DOHH2 (cell line): ENCODE data around the gene MED12L.

Experiments
- H3F3A ChIP-seq: fragments of 200-600 bp; sonication (generic), shearing (Covaris generic); 2 replicates; pipeline ENCODE4 v1.6.0; 2016; ENCODE audit warnings: antibody characterized with exemption, mild to moderate bottlenecking; ENCODE audit not compliant: control insufficient read depth, insufficient read depth
- H3K27ac ChIP-seq: fragments of 200-600 bp; sonication (generic); 2 replicates; pipeline ENCODE4 v1.5.1; 2014; ENCODE audit warnings: low read depth, mild to moderate bottlenecking, low read length, moderate library complexity
- H3K27me3 ChIP-seq: fragments of 200-600 bp; sonication (generic); 2 replicates; pipeline ENCODE4 v1.6.1; 2014; ENCODE audit warnings: mild to moderate bottlenecking, low read length, mixed read lengths; ENCODE audit not compliant: control insufficient read depth
- H3K36me3 ChIP-seq: fragments of 200-600 bp; sonication (generic); 2 replicates; pipeline ENCODE4 v1.6.1; 2014; ENCODE audit warnings: mild to moderate bottlenecking, low read length, moderate library complexity, mixed read lengths; ENCODE audit not compliant: control insufficient read depth
- H3K4me1 ChIP-seq: fragments of 200-600 bp; sonication (generic); 2 replicates; pipeline ENCODE4 v1.6.1; 2014; ENCODE audit warnings: mild to moderate bottlenecking, low read length, mixed read lengths; ENCODE audit not compliant: control insufficient read depth
- H3K4me2 ChIP-seq: fragments of 200-600 bp; sonication (generic); 2 replicates; pipeline ENCODE4 v1.6.0; 2014; ENCODE audit warnings: mild to moderate bottlenecking, low read length, moderate library complexity
- H3K4me3 ChIP-seq: fragments of 200-600 bp; sonication (generic); 2 replicates; pipeline ENCODE4 v1.5.1; 2014; ENCODE audit warnings: mild to moderate bottlenecking, low read length, mixed read lengths
- H3K79me2 ChIP-seq: fragments of 200-600 bp; sonication (generic); 2 replicates; pipeline ENCODE4 v1.6.1; 2014; ENCODE audit warnings: mild to moderate bottlenecking, low read length, mixed read lengths; ENCODE audit not compliant: control insufficient read depth
- H3K9me2 ChIP-seq: fragments of 200-600 bp; sonication (generic); replicated peaks from 2 replicates; pipeline ENCODE4 v1.6.1; 2014; ENCODE audit warnings: mild to moderate bottlenecking, low read length, mixed read lengths; ENCODE audit not compliant: control insufficient read depth
- H3K9me3 ChIP-seq: fragments of 200-600 bp; sonication (generic); 2 replicates; pipeline ENCODE4 v1.6.1; 2014; ENCODE audit warnings: antibody characterized with exemption, low read length, mixed read lengths; ENCODE audit not compliant: control insufficient read depth, insufficient read depth
- H4K20me1 ChIP-seq: fragments of 200-600 bp; sonication (generic); 2 replicates; pipeline ENCODE4 v1.6.0; 2014; ENCODE audit warnings: low read depth, mild to moderate bottlenecking, antibody characterized with exemption, low read length, moderate library complexity; ENCODE audit not compliant: control insufficient read depth, insufficient read depth
- CTCF ChIP-seq: fragments of 200-600 bp; sonication (generic); IDR thresholded peaks from one replicate; pipeline ENCODE4 v1.5.1; 2014; ENCODE audit warnings: antibody characterized with exemption, mild to moderate bottlenecking, low read depth, low read length; ENCODE audit not compliant: poor library complexity, severe bottlenecking
- EZH2phosphoT487 ChIP-seq: fragments of 200-600 bp; sonication (generic); IDR thresholded peaks from 2 replicates; pipeline ENCODE4 v1.6.1; 2017; ENCODE audit warnings: borderline replicate concordance, mild to moderate bottlenecking, antibody characterized with exemption, low read length, moderate library complexity, mixed read lengths

Gene MED12L

GRCh38 chr3:151382671-151383070 lies 297.2 kb downstream of the MED12L start:
- H3K27ac ChIP-seq = peak overlapping the region; percentile 91
- no peaks in the 10 kb centered on the region for H3K9me3 ChIP-seq
- peak overlapping the region; percentile 70 for H3K4me3 ChIP-seq
- H3K27me3 ChIP-seq = no peaks in the 10 kb centered on the region
- H3K4me1 ChIP-seq = peaks cover 95% of the 10 kb centered on the region
- peaks cover 50% of the 10 kb centered on the region for H3F3A ChIP-seq
- TF ChIP-seq EZH2phosphoT487 (no peak), CTCF (no peak)
- no peaks in the 10 kb centered on the region for H3K79me2 ChIP-seq
- no peaks in the 10 kb centered on the region for H4K20me1 ChIP-seq
- no peaks in the 10 kb centered on the region for H3K9me2 ChIP-seq
- H3K36me3 ChIP-seq = peaks cover 11% of the 10 kb centered on the region; the same call in 1 of the 2 replicates
- peak overlapping the region; percentile 81 for H3K4me2 ChIP-seq

GRCh38 chr3:151383111-151383510 lies 297.6 kb downstream of the MED12L start:
- no peaks in the 10 kb centered on the region for H4K20me1 ChIP-seq
- no peaks in the 10 kb centered on the region for H3K27me3 ChIP-seq
- no peaks in the 10 kb centered on the region for H3K9me2 ChIP-seq
- no peaks in the 10 kb centered on the region for H3K79me2 ChIP-seq
- TF ChIP-seq EZH2phosphoT487 = no peak
- TF ChIP-seq CTCF = no peak
- H3K27ac ChIP-seq = peak overlapping the region; percentile 91
- H3K4me2 ChIP-seq = peak overlapping the region; percentile 81
- peaks cover 11% of the 10 kb centered on the region; the same call in 1 of the 2 replicates for H3K36me3 ChIP-seq
- H3F3A ChIP-seq = peaks cover 54% of the 10 kb centered on the region
- no peaks in the 10 kb centered on the region for H3K9me3 ChIP-seq
- H3K4me3 ChIP-seq = peak overlapping the region; percentile 70
- H3K4me1 ChIP-seq = peaks cover 96% of the 10 kb centered on the region

- TF ChIP-seq EZH2phosphoT487 = no peak
- TF ChIP-seq CTCF = no peak
- H3K27ac ChIP-seq = peak overlapping the region; percentile 91
- no peaks in the 10 kb centered on the region for H3K9me2 ChIP-seq
- peak overlapping the region; percentile 81 for H3K4me2 ChIP-seq
- H4K20me1 ChIP-seq = no peaks in the 10 kb centered on the region
- peak overlapping the region; percentile 70 for H3K4me3 ChIP-seq
- no peaks in the 10 kb centered on the region for H3K9me3 ChIP-seq
- peaks cover 97% of the 10 kb centered on the region for H3K4me1 ChIP-seq
- H3K79me2 ChIP-seq = no peaks in the 10 kb centered on the region
- peaks cover 11% of the 10 kb centered on the region; the same call in 1 of the 2 replicates for H3K36me3 ChIP-seq
- no peaks in the 10 kb centered on the region for H3K27me3 ChIP-seq
- H3F3A ChIP-seq = peaks cover 55% of the 10 kb centered on the region
Measured at GRCh38 chr3:151383956-151384355, 298.5 kb downstream of the MED12L start.
